GM23338 (cell line): Measurements from ENCODE around the gene MELK.

ENCODE experiments used
- CREB1 ChIP-seq: fragments of 250-450 bp; sonication (Bioruptor Pico); IDR thresholded peaks from 2 replicates; pipeline ENCODE4 v1.5.0; 2020; ENCODE audit warnings: low read depth, mild to moderate bottlenecking, moderate library complexity
- EZH2 ChIP-seq: fragments of 200-600 bp; sonication (generic); IDR thresholded peaks from one replicate; pipeline ENCODE4 v1.8.0; 2017; ENCODE audit warnings: antibody characterized with exemption, mild to moderate bottlenecking, low read depth; ENCODE audit not compliant: unreplicated experiment
- EZH2phosphoT487 ChIP-seq: fragments of 200-600 bp; sonication (generic); IDR thresholded peaks from one replicate; pipeline ENCODE4 v1.8.1; 2018; ENCODE audit warnings: antibody characterized with exemption; ENCODE audit not compliant: unreplicated experiment
- JUNB ChIP-seq: IDR thresholded peaks from one replicate; pipeline ENCODE4 v1.6.1; 2016; ENCODE audit warnings: antibody characterized with exemption; ENCODE audit not compliant: unreplicated experiment
- NANOG ChIP-seq: IDR thresholded peaks from 2 replicates; pipeline ENCODE4 v1.6.1; 2016; ENCODE audit warnings: antibody characterized with exemption, borderline replicate concordance
- POLR2AphosphoS5 ChIP-seq: IDR thresholded peaks from 2 replicates; pipeline ENCODE4 v1.6.1; 2016; ENCODE audit warnings: antibody characterized with exemption, low read depth
- STAT1 ChIP-seq: IDR thresholded peaks from one replicate; pipeline ENCODE4 v1.6.1; 2016; ENCODE audit warnings: antibody characterized with exemption; ENCODE audit not compliant: unreplicated experiment
- ZNF114 ChIP-seq: fragments of 250-450 bp; sonication (Bioruptor Pico); IDR thresholded peaks from 2 replicates; pipeline ENCODE4 v1.5.0; 2020; ENCODE audit warnings: mild to moderate bottlenecking, moderate library complexity
- TF ChIP-seq, protein P1 (sequence below), 2 experiments: fragments of 200-600 bp in 1 of 2; sonication (generic) in 1 of 2; conservative IDR thresholded peaks; 2 replicates each; pipeline versions ENCODE4 v1.5.1 to v1.6.1; 2016 to 2017; ENCODE audit warnings: antibody characterized with exemption in 2 of 2, low read depth in 2 of 2, mild to moderate bottlenecking in 2 of 2, moderate library complexity in 1 of 2
- TF ChIP-seq, protein P2 (sequence below): IDR thresholded peaks from one replicate; pipeline ENCODE4 v1.6.1; 2018; ENCODE audit warnings: antibody characterized with exemption; ENCODE audit not compliant: unreplicated experiment
- TF ChIP-seq, protein P3 (sequence below): IDR thresholded peaks from 2 replicates; pipeline ENCODE4 v1.6.1; 2016; ENCODE audit warnings: antibody characterized with exemption

DNA sequence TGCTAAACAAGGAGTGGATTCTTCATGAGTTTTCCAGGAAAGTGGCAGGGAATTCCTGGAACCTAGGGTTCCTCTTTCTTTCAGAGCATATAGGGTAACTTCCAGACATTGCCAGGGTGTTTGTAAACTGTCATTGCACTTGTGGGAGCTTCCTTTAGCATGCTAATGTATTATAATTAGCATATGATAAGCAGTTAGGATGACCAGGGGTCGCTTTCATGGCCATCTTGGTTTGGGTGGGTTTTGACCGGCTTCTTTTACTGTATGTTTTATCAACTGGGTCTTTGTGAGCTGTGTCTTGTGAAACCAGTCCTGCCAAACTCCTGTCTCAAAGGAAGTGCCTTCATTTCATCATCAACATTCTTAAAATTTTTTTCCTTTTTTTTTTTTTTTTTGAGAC is 11.9 kb upstream of the MELK start:
- TF ChIP-seq, protein P1, sequence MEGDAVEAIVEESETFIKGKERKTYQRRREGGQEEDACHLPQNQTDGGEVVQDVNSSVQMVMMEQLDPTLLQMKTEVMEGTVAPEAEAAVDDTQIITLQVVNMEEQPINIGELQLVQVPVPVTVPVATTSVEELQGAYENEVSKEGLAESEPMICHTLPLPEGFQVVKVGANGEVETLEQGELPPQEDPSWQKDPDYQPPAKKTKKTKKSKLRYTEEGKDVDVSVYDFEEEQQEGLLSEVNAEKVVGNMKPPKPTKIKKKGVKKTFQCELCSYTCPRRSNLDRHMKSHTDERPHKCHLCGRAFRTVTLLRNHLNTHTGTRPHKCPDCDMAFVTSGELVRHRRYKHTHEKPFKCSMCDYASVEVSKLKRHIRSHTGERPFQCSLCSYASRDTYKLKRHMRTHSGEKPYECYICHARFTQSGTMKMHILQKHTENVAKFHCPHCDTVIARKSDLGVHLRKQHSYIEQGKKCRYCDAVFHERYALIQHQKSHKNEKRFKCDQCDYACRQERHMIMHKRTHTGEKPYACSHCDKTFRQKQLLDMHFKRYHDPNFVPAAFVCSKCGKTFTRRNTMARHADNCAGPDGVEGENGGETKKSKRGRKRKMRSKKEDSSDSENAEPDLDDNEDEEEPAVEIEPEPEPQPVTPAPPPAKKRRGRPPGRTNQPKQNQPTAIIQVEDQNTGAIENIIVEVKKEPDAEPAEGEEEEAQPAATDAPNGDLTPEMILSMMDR (conservative IDR thresholded peaks at IDR 0.05; ENCODE audit: low read depth in 2 of 2): no peak
- TF ChIP-seq, protein P2, sequence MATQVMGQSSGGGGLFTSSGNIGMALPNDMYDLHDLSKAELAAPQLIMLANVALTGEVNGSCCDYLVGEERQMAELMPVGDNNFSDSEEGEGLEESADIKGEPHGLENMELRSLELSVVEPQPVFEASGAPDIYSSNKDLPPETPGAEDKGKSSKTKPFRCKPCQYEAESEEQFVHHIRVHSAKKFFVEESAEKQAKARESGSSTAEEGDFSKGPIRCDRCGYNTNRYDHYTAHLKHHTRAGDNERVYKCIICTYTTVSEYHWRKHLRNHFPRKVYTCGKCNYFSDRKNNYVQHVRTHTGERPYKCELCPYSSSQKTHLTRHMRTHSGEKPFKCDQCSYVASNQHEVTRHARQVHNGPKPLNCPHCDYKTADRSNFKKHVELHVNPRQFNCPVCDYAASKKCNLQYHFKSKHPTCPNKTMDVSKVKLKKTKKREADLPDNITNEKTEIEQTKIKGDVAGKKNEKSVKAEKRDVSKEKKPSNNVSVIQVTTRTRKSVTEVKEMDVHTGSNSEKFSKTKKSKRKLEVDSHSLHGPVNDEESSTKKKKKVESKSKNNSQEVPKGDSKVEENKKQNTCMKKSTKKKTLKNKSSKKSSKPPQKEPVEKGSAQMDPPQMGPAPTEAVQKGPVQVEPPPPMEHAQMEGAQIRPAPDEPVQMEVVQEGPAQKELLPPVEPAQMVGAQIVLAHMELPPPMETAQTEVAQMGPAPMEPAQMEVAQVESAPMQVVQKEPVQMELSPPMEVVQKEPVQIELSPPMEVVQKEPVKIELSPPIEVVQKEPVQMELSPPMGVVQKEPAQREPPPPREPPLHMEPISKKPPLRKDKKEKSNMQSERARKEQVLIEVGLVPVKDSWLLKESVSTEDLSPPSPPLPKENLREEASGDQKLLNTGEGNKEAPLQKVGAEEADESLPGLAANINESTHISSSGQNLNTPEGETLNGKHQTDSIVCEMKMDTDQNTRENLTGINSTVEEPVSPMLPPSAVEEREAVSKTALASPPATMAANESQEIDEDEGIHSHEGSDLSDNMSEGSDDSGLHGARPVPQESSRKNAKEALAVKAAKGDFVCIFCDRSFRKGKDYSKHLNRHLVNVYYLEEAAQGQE: no peak
- TF ChIP-seq EZH2phosphoT487 (no peak), POLR2AphosphoS5 (no peak), EZH2 (no peak), JUNB (no peak), STAT1 (no peak), NANOG (no peak), ZNF114 (CRISPR knock-in tag) (no peak), CREB1 (no peak)
- TF ChIP-seq, protein P3, sequence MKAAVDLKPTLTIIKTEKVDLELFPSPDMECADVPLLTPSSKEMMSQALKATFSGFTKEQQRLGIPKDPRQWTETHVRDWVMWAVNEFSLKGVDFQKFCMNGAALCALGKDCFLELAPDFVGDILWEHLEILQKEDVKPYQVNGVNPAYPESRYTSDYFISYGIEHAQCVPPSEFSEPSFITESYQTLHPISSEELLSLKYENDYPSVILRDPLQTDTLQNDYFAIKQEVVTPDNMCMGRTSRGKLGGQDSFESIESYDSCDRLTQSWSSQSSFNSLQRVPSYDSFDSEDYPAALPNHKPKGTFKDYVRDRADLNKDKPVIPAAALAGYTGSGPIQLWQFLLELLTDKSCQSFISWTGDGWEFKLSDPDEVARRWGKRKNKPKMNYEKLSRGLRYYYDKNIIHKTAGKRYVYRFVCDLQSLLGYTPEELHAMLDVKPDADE: no peak
